NOMO-1 treated with DMSO at 0.1 percent for 48 hours (cell line): ENCODE results near the gene KRT24.
"Not testable (repeated sequence)": the region's sequence is repeated elsewhere in the genome, so short reads cannot be mapped to it uniquely, and the experiment has no call there.

Experiments
- DNase-seq: peaks from one replicate; lab custom pipeline; 2025; ENCODE audit not compliant: unreplicated experiment; lab: John Stamatoyannopoulos, UW

The KRT24 gene

GRCh38 chr17:40703652-40704051, at the start of gene KRT24:
Gene KRT24 (minus strand): TSS chr17:40703752. CDS start chr17:40703693, 59 bp downstream.
- no peak for DNase-seq

GRCh38 chr17:40751065-40751464, 47.5 kb upstream of the KRT24 start:
- DNase-seq = no peak

GRCh38 chr17:40750391-40750790, 46.8 kb upstream of the KRT24 start:
- DNase-seq = no peak

- not testable (repeated sequence) for DNase-seq
Observed at GRCh38 chr17:40748666-40749065, 45.1 kb upstream of the KRT24 start.

- DNase-seq = no peak
Observed at GRCh38 chr17:40738553-40738952, 35.0 kb upstream of the KRT24 start.

- DNase-seq = no peak
Observed at GRCh38 chr17:40735016-40735415, 31.5 kb upstream of the KRT24 start.

GRCh38 chr17:40734018-40734417, 30.5 kb upstream of the KRT24 start:
- DNase-seq = no peak

GRCh38 chr17:40730970-40731369, 27.4 kb upstream of the KRT24 start:
- DNase-seq = no peak

GRCh38 chr17:40727447-40728231, 24.1 kb upstream of the KRT24 start:
- peak; percentile 61 for DNase-seq

- DNase-seq = peak; percentile 18
Observed at GRCh38 chr17:40726919-40727318, 23.4 kb upstream of the KRT24 start.

- DNase-seq = no peak
Observed at GRCh38 chr17:40724656-40725055, 21.1 kb upstream of the KRT24 start.

GRCh38 chr17:40722241-40722640, 18.7 kb upstream of the KRT24 start:
- DNase-seq = no peak

GRCh38 chr17:40720899-40721298, 17.3 kb upstream of the KRT24 start:
- DNase-seq = no peak

GRCh38 chr17:40718930-40719329, 15.4 kb upstream of the KRT24 start:
- no peak for DNase-seq

- no peak for DNase-seq
Observed at GRCh38 chr17:40717776-40718175, 14.2 kb upstream of the KRT24 start.

GRCh38 chr17:40714473-40714872, 10.9 kb upstream of the KRT24 start:
- DNase-seq = no peak

GRCh38 chr17:40707745-40708144, 4.2 kb upstream of the KRT24 start:
- DNase-seq = peak; percentile 64

GRCh38 chr17:40705584-40705983, 2.0 kb upstream of the KRT24 start:
- no peak for DNase-seq

GRCh38 chr17:40702271-40702670, 1.3 kb downstream of the KRT24 start:
- no peak for DNase-seq

GRCh38 chr17:40699853-40700252, 3.7 kb downstream of the KRT24 start:
- no peak for DNase-seq

- no peak for DNase-seq
Observed at GRCh38 chr17:40699371-40699770, 4.2 kb downstream of the KRT24 start.

- no peak for DNase-seq
Observed at GRCh38 chr17:40697297-40697696, 6.3 kb downstream of the KRT24 start.

- no peak for DNase-seq
Observed at GRCh38 chr17:40696651-40697072, 6.9 kb downstream of the KRT24 start.
